Eye (tissue), 1 donor: ENCODE data around the gene PRKAA1.
"Not testable (repeated sequence)": the region's sequence is repeated elsewhere in the genome, so short reads cannot be mapped to it uniquely, and the experiment has no call there.

ENCODE experiments used
- DNase-seq: peaks from one replicate; pipeline ENCODE4 v3.0.0-alpha.2; 2015

Gene PRKAA1

GRCh38 chr5:40825461-40826043, 27.4 kb upstream of the PRKAA1 start:
- not testable (repeated sequence) for DNase-seq

GRCh38 chr5:40823459-40823858, 25.3 kb upstream of the PRKAA1 start:
- DNase-seq, result no peak

GRCh38 chr5:40813698-40814281, 15.6 kb upstream of the PRKAA1 start:
- no peak for DNase-seq

DNA sequence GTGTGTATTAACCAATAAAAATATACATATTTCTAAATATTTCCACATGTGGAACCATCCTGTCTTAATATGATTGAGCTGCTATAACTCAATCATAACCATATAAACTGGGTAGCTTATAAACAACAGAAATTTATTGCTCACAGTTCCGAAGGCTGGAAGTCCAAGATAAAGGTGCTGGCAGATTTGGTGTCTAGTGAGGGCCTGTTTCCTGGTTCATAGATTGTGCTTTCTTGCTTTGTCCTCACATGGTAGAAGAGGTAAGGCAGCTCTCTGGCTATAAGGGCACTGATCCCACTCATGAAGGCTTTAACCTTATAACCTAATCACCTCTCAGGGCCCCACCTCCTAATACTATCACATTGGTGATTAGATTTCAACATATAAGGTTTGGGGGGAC, 14.0 kb upstream of the PRKAA1 start:
- no peak for DNase-seq

GRCh38 chr5:40801771-40802562, 3.8 kb upstream of the PRKAA1 start:
- no peak for DNase-seq

DNA sequence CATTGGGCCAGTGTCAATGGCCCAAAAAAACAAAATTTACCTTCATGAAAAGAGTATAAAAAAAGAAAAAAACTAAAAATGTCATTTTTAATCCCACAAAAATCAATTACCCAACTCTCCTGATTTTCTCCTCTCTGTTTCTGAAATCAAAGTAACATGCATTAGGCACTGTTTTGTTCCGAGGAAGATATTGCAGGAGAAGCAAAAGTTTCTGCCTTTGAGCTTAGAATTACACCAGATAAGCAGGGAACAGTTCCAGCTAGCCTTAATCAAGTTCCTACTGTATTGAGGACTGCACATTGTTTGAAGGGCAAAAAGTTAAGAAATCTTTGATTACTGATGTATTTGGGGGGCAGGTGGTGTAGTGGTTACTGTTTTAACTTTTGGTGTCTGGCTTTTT, 1.1 kb upstream of the PRKAA1 start:
- peak; percentile 20 for DNase-seq

- DNase-seq, result no peak
Measured at GRCh38 chr5:40798801-40799210, 632 bp upstream of the PRKAA1 start.

GRCh38 chr5:40797273-40798011, 732 bp downstream of the PRKAA1 start:
- DNase-seq, result peak; percentile 86

DNA sequence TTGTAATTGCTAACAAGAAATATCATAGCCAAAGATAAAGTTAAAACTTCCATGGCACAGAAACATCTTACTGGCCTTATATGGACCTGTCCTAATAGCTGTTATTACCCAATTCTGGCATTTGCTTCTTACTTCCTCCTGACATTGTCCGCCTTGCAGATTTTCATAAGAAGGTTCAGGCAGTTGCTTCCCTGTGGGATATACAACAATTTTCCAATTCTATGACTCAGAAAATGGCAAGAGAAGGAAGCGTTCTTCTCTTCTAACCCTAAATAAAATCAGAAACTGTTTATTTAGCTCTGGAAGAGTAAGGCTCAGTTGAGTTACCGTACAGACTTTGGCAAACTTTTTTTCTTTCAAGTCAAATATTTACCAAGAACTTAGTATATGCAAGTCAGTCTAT, 1.7 kb downstream of the PRKAA1 start:
- no peak for DNase-seq

GRCh38 chr5:40794877-40795276, 3.3 kb downstream of the PRKAA1 start:
- not testable (repeated sequence) for DNase-seq

GRCh38 chr5:40794340-40794739, 3.8 kb downstream of the PRKAA1 start:
- not testable (repeated sequence) for DNase-seq

- not testable (repeated sequence) for DNase-seq
Measured at GRCh38 chr5:40792691-40793090, 5.5 kb downstream of the PRKAA1 start.

- no peak for DNase-seq
Measured at GRCh38 chr5:40791715-40792139, 6.4 kb downstream of the PRKAA1 start.

DNA sequence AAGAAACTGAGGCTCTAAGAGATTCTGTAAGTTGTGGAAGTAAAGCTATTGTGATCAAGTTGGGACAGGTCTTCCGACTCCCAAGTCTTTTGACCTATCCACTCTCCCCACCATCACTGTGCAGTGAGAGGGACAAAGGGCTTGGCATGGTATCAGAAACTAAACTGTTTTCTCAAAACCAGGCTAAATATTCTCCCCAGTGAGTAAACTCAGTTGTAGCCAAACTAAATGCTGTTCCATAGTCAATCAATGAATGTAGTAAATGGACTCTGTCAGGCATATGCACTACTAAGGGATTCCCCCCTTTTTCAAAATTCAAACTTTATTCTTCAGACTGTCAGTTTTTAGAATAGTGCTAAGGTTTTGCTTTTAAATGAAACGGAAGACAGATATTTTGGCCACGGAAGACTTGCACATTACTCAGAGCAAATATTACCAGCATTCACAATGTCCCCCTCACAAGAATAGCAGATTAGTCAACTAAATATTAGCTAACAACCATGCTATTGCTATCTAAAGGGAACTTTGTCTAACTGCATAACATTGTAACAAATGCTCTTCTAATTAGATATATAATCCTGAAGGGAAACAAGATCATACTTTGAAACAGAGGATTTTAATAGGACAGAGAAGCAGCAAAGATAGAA, 7.1 kb downstream of the PRKAA1 start:
- no peak for DNase-seq

DNA sequence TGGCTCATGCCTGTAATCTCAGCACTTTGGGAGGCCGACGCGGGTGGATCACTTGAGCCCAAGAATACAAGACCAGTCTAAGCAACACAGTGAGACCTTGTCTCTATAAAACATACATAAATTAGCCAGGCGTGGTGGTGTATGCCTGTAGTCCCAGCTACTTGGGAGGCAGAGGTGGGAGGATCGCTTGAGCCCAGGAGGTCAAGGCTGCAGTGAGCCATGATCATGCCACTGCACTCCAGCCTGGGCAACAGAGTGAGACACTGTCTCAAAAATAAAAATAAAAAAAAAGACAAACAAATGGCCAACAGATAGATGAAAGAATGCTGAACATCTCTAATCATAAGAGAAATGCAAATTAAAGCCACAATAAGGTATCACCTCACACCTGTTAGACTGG, 9.2 kb downstream of the PRKAA1 start:
- DNase-seq, result not testable (repeated sequence)

- DNase-seq, result no peak
Measured at GRCh38 chr5:40787986-40788385, 10.2 kb downstream of the PRKAA1 start.

- not testable (repeated sequence) for DNase-seq
Measured at GRCh38 chr5:40786664-40787063, 11.5 kb downstream of the PRKAA1 start.

DNA sequence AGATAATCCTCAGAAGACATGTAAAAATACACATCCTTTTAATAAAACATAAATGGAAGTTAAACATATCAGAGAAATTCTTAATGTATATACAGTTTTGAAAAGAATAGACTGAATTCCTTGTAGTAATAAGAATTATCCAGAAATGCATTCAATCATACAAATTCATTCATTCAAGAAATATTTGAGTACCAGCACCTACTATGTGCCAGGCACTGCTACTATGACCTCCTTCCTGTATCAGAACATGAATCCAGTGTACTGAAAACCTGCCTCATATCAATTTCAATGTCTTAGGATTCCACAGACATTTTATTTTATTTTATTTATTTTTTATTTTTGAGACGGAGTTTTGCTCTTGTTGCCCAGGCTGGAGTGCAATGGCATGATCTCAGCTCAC, 13.3 kb downstream of the PRKAA1 start:
- DNase-seq, result no peak

DNA sequence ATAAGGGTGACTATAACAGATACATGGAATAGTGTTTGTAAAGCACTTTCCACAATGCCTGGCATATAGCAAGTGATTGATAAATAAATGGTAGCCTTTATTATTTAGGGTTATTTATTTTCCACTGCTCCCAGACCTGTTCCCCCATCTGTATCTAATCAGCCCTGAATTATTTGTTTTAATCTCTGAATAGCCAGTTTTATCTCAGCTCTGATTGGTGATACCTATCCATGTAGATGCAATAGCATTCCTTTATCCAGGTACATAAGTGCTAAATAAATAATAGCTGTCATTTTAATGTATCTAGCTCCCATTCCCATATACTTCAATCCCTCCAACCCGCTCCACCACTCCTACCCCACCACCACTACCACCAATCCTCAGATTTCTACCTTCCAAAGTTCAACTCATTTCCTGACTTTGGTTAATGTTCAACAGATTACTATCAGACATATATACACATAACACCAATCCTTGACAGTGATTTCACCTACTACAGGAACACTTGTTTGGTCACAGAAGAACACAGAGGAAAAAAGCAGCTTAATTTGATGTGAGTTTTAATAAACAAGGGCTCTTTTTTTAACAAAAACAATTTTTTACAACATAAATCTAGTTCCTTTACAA, 14.0 kb downstream of the PRKAA1 start:
- no peak for DNase-seq

DNA sequence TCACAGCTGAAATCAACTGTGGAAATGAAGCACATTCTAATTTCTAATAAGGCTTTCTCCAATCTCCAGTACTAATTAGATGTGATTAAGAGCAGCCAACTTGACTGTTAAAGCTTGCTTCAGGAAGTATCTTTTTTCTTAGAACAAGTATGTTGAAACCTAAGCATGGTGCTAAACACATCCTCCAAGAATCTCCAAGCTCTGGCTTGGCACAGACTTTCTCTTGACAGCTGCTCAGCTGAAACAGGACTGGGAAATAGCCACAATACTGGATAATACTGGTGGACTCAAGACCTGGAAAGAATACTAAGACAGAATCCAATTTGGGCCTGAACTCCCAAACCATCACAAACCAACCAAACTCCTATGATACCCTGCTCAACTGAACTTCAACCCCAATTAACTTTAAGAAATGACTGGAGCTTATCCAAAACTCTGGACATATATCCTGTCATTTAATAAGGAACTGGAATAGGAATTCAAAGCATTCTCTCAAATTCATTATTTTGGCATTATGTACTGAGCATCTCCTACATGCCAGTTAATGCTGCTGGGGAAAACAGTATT, 16.2 kb downstream of the PRKAA1 start:
- DNase-seq, result no peak

DNA sequence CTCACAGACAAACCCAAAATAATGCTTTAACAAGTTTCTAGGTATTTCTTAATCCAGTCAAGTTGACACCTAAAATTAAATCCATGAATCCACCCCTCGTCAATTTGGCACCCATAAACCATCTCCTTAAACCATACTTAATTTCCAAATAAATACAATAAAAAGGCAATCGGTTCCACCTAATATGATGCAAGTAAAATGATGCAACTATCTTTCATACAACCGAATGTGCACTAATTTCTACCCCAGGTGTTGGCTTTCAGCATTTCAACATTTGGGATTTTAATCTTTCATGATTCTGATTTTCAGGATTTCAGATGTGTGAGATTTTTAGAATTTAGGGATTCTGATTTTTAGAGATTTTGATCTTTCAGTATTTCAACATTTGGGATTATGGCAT, 17.3 kb downstream of the PRKAA1 start:
- DNase-seq, result no peak

GRCh38 chr5:40780199-40780598, 18.0 kb downstream of the PRKAA1 start:
- DNase-seq, result no peak
